A673 (cell line): ENCODE data around the gene MYORG. TPM values are rescaled to one million over a fixed set of nuclear protein-coding genes. Genes with fewer than 3 reads are reported as not detected.

ENCODE experiments used
- BruUV-seq: library from RNA; stranded (reverse); fragments of 400-500 nt; replicated peaks from 2 replicates; lab custom pipeline; 2021; lab: Mats Ljungman, UMichigan
- CTCF ChIA-PET: fragments of 300-600 bp; sonication (Branson Sonifier 250); formaldehyde crosslinking; loops from one replicate; lab custom pipeline; 2022; ENCODE audit warnings: antibody characterized with exemption; lab: Charles Lee
- POLR2A ChIA-PET: fragments of 300-600 bp; sonication (Branson Sonifier 250); formaldehyde crosslinking; loops from one replicate; lab custom pipeline; 2022; ENCODE audit warnings: antibody characterized with exemption; ENCODE audit not compliant: low non-redundant PET; lab: Charles Lee
- DNase-seq: peaks from one replicate; pipeline ENCODE4 v3.0.0-alpha.2; 2015; ENCODE audit warnings: low spot score
- H3K27ac ChIP-seq: fragments of 200-600 bp; sonication (generic); 2 replicates; pipeline ENCODE4 v1.5.1; 2016; ENCODE audit warnings: mixed run types, low read depth, mild to moderate bottlenecking, mixed read lengths, antibody characterized with exemption, low read length; ENCODE audit not compliant: poor library complexity, severe bottlenecking
- H3K27me3 ChIP-seq: fragments of 200-600 bp; sonication (generic); replicated peaks from 2 replicates; pipeline ENCODE4 v1.6.1; 2017; ENCODE audit warnings: mixed run types, low read depth, mild to moderate bottlenecking, mixed read lengths, antibody characterized with exemption, low read length; ENCODE audit not compliant: insufficient read depth, poor library complexity
- H3K36me3 ChIP-seq: fragments of 200-600 bp; sonication (generic); 2 replicates; pipeline ENCODE4 v1.6.1; 2016; ENCODE audit warnings: mixed run types, mild to moderate bottlenecking, mixed read lengths, antibody characterized with exemption, low read length; ENCODE audit not compliant: insufficient read depth, poor library complexity, severe bottlenecking
- H3K4me1 ChIP-seq: fragments of 200-600 bp; sonication (generic); 2 replicates; pipeline ENCODE4 v1.6.1; 2017; ENCODE audit warnings: mixed run types, mild to moderate bottlenecking, mixed read lengths, antibody characterized with exemption, low read length; ENCODE audit not compliant: insufficient read depth, poor library complexity, severe bottlenecking
- H3K4me3 ChIP-seq: fragments of 200-600 bp; sonication (generic); 2 replicates; pipeline ENCODE4 v1.5.1; 2016; ENCODE audit warnings: low read depth, mixed run types, mild to moderate bottlenecking, mixed read lengths, low read length; ENCODE audit not compliant: poor library complexity, severe bottlenecking
- H3K9me3 ChIP-seq: fragments of 200-600 bp; sonication (generic); 2 replicates; pipeline ENCODE4 v1.6.1; 2016; ENCODE audit warnings: mixed run types, low read depth, mild to moderate bottlenecking, mixed read lengths, antibody characterized with exemption, low read length; ENCODE audit not compliant: poor library complexity, severe bottlenecking
- CTCF ChIP-seq: fragments of 300-800, 200-600 bp; sonication (generic); conservative IDR thresholded peaks from 2 replicates; pipeline ENCODE4 v1.5.1; 2017; ENCODE audit warnings: low read depth, mild to moderate bottlenecking, antibody characterized with exemption, low read length, moderate library complexity, mixed read lengths
- EZH2 ChIP-seq: fragments of 200-600 bp; sonication (generic); IDR thresholded peaks from 2 replicates; pipeline ENCODE4 v1.6.1; 2017; ENCODE audit warnings: borderline replicate concordance, low read depth, mild to moderate bottlenecking, mixed read lengths, antibody characterized with exemption, low read length; ENCODE audit not compliant: poor library complexity, severe bottlenecking
- intact Hi-C: fragments of 100-400 bp; cut with micrococcal nuclease; formaldehyde crosslinking; loops from one replicate; pipeline ENCODE4 v1.10.0; 2022; ENCODE audit not compliant: unreplicated experiment
- total RNA-seq: library from RNA; stranded (reverse); gene quantifications from 2 replicates; pipeline ENCODE4 v1.2.3, GENCODE V29; 2021

Gene MYORG
- total RNA-seq, 1 experiment from 2014 or later: 7.8 TPM

GRCh38 chr9:34372467-34373011 lies 4.2 kb downstream of the MYORG start:
- no peaks in the 10 kb centered on the region for H3K36me3 ChIP-seq
- peaks cover 19% of the 10 kb centered on the region for H3K4me1 ChIP-seq
- BruUV-seq: no TSS peak
- H3K9me3 ChIP-seq: no peaks in the 10 kb centered on the region
- H3K27ac ChIP-seq: no peak overlapping the region
- no peak for DNase-seq
- H3K4me3 ChIP-seq: no peak overlapping the region
- CTCF ChIA-PET: no interaction called here
- TF ChIP-seq CTCF: no peak
- no peak for TF ChIP-seq EZH2
- H3K27me3 ChIP-seq: no peaks in the 10 kb centered on the region
- intact Hi-C loops: no loop called here
- POLR2A ChIA-PET: no interaction called here

- H3K36me3 ChIP-seq: no peaks in the 10 kb centered on the region
- no peak for TF ChIP-seq CTCF
- TF ChIP-seq EZH2: no peak
- H3K9me3 ChIP-seq: no peaks in the 10 kb centered on the region
- no peak overlapping the region for H3K4me3 ChIP-seq
- no peak for DNase-seq
- ChIA-PET POLR2A (no interaction called here), CTCF (no interaction called here)
- H3K27ac ChIP-seq: no peak overlapping the region
- H3K27me3 ChIP-seq: no peaks in the 10 kb centered on the region
- intact Hi-C loops: no loop called here
- BruUV-seq: no TSS peak
- H3K4me1 ChIP-seq: peaks cover 19% of the 10 kb centered on the region
Observed at GRCh38 chr9:34371886-34372466, 4.7 kb downstream of the MYORG start.

GRCh38 chr9:34370970-34371880 lies 5.5 kb downstream of the MYORG start:
- TF ChIP-seq CTCF (no peak), EZH2 (no peak)
- no peak overlapping the region for H3K27ac ChIP-seq
- H3K4me1 ChIP-seq: peaks cover 15% of the 10 kb centered on the region
- no peaks in the 10 kb centered on the region for H3K9me3 ChIP-seq
- no TSS peak for BruUV-seq
- CTCF ChIA-PET: interaction anchor here (1.4 kb wide), 1 partner anchor 33 kb away, joined by 3 read pairs; no protein-coding TSS in a partner anchor
- no peaks in the 10 kb centered on the region for H3K27me3 ChIP-seq
- POLR2A ChIA-PET: no interaction called here
- no peak for DNase-seq
- no peak overlapping the region for H3K4me3 ChIP-seq
- intact Hi-C loops: no loop called here
- no peaks in the 10 kb centered on the region for H3K36me3 ChIP-seq
